ENCODE data around the gene MYBPH.

The MYBPH gene

GRCh38 chr1:203178821-203179666 lies 3.4 kb upstream of the MYBPH start:
- DNase-seq (ENCODE audit: low spot score) = no peak

- DNase-seq (ENCODE audit: low spot score) = peak; percentile 77
Measured at GRCh38 chr1:203178083-203178482, 2.5 kb upstream of the MYBPH start.

GRCh38 chr1:203177470-203178039 lies 1.9 kb upstream of the MYBPH start:
- DNase-seq (ENCODE audit: low spot score) = no peak

GRCh38 chr1:203177036-203177405 lies 1.4 kb upstream of the MYBPH start:
- DNase-seq (ENCODE audit: low spot score) = no peak

- DNase-seq (ENCODE audit: low spot score) = no peak
Measured at GRCh38 chr1:203176273-203177035, 828 bp upstream of the MYBPH start.

GRCh38 chr1:203175827-203176241 lies 208 bp upstream of the MYBPH start:
- no peak for DNase-seq (ENCODE audit: low spot score)

GRCh38 chr1:203174324-203174985 lies 1.2 kb downstream of the MYBPH start:
- DNase-seq (ENCODE audit: low spot score) = no peak

- DNase-seq (ENCODE audit: low spot score) = no peak
Measured at GRCh38 chr1:203173566-203173965, 2.1 kb downstream of the MYBPH start.

GRCh38 chr1:203173011-203173555 lies 2.5 kb downstream of the MYBPH start:
- no peak for DNase-seq (ENCODE audit: low spot score)

- DNase-seq (ENCODE audit: low spot score) = peak; percentile 80
Measured at GRCh38 chr1:203172184-203173010, 3.2 kb downstream of the MYBPH start.

GRCh38 chr1:203171341-203172183 lies 4.1 kb downstream of the MYBPH start:
- no peak for DNase-seq (ENCODE audit: low spot score)

- no peak for DNase-seq (ENCODE audit: low spot score)
Measured at GRCh38 chr1:203170625-203171330, 4.8 kb downstream of the MYBPH start.

GRCh38 chr1:203169770-203170520 lies 5.7 kb downstream of the MYBPH start:
- DNase-seq (ENCODE audit: low spot score) = no peak

GRCh38 chr1:203168991-203169390 lies 6.6 kb downstream of the MYBPH start:
- no peak for DNase-seq (ENCODE audit: low spot score)

GRCh38 chr1:203168256-203168786 lies 7.3 kb downstream of the MYBPH start:
- DNase-seq (ENCODE audit: low spot score) = no peak

GRCh38 chr1:203167913-203168200 lies 7.8 kb downstream of the MYBPH start:
- no peak for DNase-seq (ENCODE audit: low spot score)

GRCh38 chr1:203167026-203167912 lies 8.4 kb downstream of the MYBPH start:
- no peak for DNase-seq (ENCODE audit: low spot score)

Data from ecto neural progenitor cell (in vitro differentiated cells).